Esophagus (tissue), 2 donors: ENCODE results near the gene MYADML2. TPM values are rescaled to one million over a fixed set of nuclear protein-coding genes. Genes with fewer than 3 reads are reported as not detected.

Source experiments
- H3K27ac ChIP-seq, 2 donors: one replicate each; pipeline ENCODE4 v1.5.1; 2013; ENCODE audit warnings: low read depth in 2 of 2, mild to moderate bottlenecking in 2 of 2, inconsistent platforms in 1 of 2, low read length in 1 of 2, moderate library complexity in 1 of 2
- H3K27me3 ChIP-seq, 2 donors: one replicate each; pipeline ENCODE4 v1.6.1; 2013; ENCODE audit warnings: low read length in 2 of 2, control low read depth in 1 of 2, mild to moderate bottlenecking in 1 of 2; ENCODE audit not compliant: insufficient read depth in 2 of 2, control insufficient read depth in 1 of 2
- H3K36me3 ChIP-seq, 2 donors: one replicate each; pipeline ENCODE4 v1.6.1; 2013; ENCODE audit warnings: low read length in 1 of 2; ENCODE audit not compliant: control insufficient read depth in 2 of 2, insufficient read depth in 2 of 2
- H3K4me1 ChIP-seq, 2 donors: one replicate each; pipeline ENCODE4 v1.6.1; 2013; ENCODE audit warnings: low read length in 1 of 2; ENCODE audit not compliant: control insufficient read depth in 2 of 2, insufficient read depth in 2 of 2
- H3K4me3 ChIP-seq, 2 donors: one replicate each; pipeline ENCODE4 v1.5.1; 2013; ENCODE audit warnings: low read length in 2 of 2, mild to moderate bottlenecking in 2 of 2, low read depth in 1 of 2, moderate library complexity in 1 of 2
- H3K9me3 ChIP-seq, 2 donors: one replicate each; pipeline ENCODE4 v1.6.1; 2013; ENCODE audit warnings: mild to moderate bottlenecking in 2 of 2, low read depth in 1 of 2, low read length in 1 of 2, moderate library complexity in 1 of 2; ENCODE audit not compliant: control insufficient read depth in 2 of 2, insufficient read depth in 1 of 2
- WGBS, 2 donors: extraction: QIAGEN DNeasy Blood & Tissue Kit; methylation state at CpG; one replicate each; pipeline ENCODE4 v1.1.7; 2013; 5-methylcytosine and 5-hydroxymethylcytosine counted together
- polyA plus RNA-seq, 2 donors: library from polyadenylated mRNA; stranded (reverse); fragments of 200-250 nt; gene quantifications; one replicate each; pipeline ENCODE4 v1.2.3, GENCODE V29; 2013
- donor health status: healthy with polysubstance abuse.
- donor health status: Bipolar disorder and iron deficiency.

Gene MYADML2
- polyA plus RNA-seq, 2 donors, result not detected

GRCh38 chr17:81906476-81907218 is 40.4 kb downstream of the MYADML2 start:
- no peaks in the 10 kb centered on the region for H3K9me3 ChIP-seq
- peaks cover 10 to 19% of the 10 kb centered on the region in 2 donors for H3K4me1 ChIP-seq
- H3K27me3 ChIP-seq, result no peaks in the 10 kb centered on the region
- H3K36me3 ChIP-seq, result peaks cover 3 to 49% of the 10 kb centered on the region in 2 donors
- H3K27ac ChIP-seq, result no peak overlapping the region
- no peak overlapping the region for H3K4me3 ChIP-seq
- 89% methylated on average over 15 of the region's 15 CpGs for WGBS, 2 donors

GRCh38 chr17:81905993-81906392 is 41.0 kb downstream of the MYADML2 start:
- Histone ChIP-seq H3K27me3 (no peaks in the 10 kb centered on the region), H3K4me1 (peaks cover 10 to 21% of the 10 kb centered on the region in 2 donors), H3K9me3 (no peaks in the 10 kb centered on the region), H3K27ac (no peak overlapping the region), H3K36me3 (peaks cover 3 to 49% of the 10 kb centered on the region in 2 donors), H3K4me3 (no peak overlapping the region)
- WGBS, 2 donors, result 93 to 95% methylated on average over 10 of the region's 10 CpGs

- Histone ChIP-seq H3K4me1 (peaks cover 10 to 20% of the 10 kb centered on the region in 2 donors), H3K4me3 (no peak overlapping the region), H3K27ac (no peak overlapping the region), H3K9me3 (no peaks in the 10 kb centered on the region), H3K36me3 (peaks cover 3 to 50% of the 10 kb centered on the region in 2 donors), H3K27me3 (no peaks in the 10 kb centered on the region)
- WGBS, 2 donors, result 91 to 93% methylated on average over 16 of the region's 16 CpGs
Observed at GRCh38 chr17:81905424-81905875, 41.6 kb downstream of the MYADML2 start.

GRCh38 chr17:81904600-81905423 is 42.2 kb downstream of the MYADML2 start:
- Histone ChIP-seq H3K4me3 (no peak overlapping the region), H3K4me1 (peaks cover 5 to 14% of the 10 kb centered on the region in 2 donors), H3K27me3 (no peaks in the 10 kb centered on the region), H3K27ac (no peak overlapping the region), H3K36me3 (peaks cover 3 to 56% of the 10 kb centered on the region in 2 donors), H3K9me3 (no peaks in the 10 kb centered on the region)
- WGBS, 2 donors, result 89 to 90% methylated on average over 27 to 28 of the region's 28 CpGs

GRCh38 chr17:81903896-81904599 is 43.0 kb downstream of the MYADML2 start:
- WGBS, 2 donors, result 95% methylated on average over 24 of the region's 24 CpGs
- Histone ChIP-seq H3K4me1 (peaks cover 5 to 17% of the 10 kb centered on the region in 2 donors), H3K9me3 (no peaks in the 10 kb centered on the region), H3K36me3 (peaks cover 3 to 59% of the 10 kb centered on the region in 2 donors), H3K27me3 (no peaks in the 10 kb centered on the region), H3K4me3 (no peak overlapping the region), H3K27ac (no peak overlapping the region)

- no peak overlapping the region for H3K27ac ChIP-seq
- no peak overlapping the region for H3K4me3 ChIP-seq
- H3K27me3 ChIP-seq, result no peaks in the 10 kb centered on the region
- WGBS, 2 donors, result 92 to 96% methylated on average over 10 of the region's 10 CpGs
- H3K36me3 ChIP-seq, result peaks cover 3 to 57% of the 10 kb centered on the region in 2 donors
- peaks cover 5 to 20% of the 10 kb centered on the region in 2 donors for H3K4me1 ChIP-seq
- H3K9me3 ChIP-seq, result no peaks in the 10 kb centered on the region
Observed at GRCh38 chr17:81903415-81903831, 43.6 kb downstream of the MYADML2 start.

- Histone ChIP-seq H3K36me3 (peaks cover 3 to 54% of the 10 kb centered on the region in 2 donors), H3K27ac (no peak overlapping the region), H3K4me3 (peak overlapping the region; percentile 29 to 36), H3K4me1 (peaks cover 5 to 20% of the 10 kb centered on the region in 2 donors), H3K27me3 (no peaks in the 10 kb centered on the region), H3K9me3 (no peaks in the 10 kb centered on the region)
- WGBS, 2 donors, result 34 to 39% methylated on average over 43 to 47 of the region's 47 CpGs
Observed at GRCh38 chr17:81902653-81903414, 44.2 kb downstream of the MYADML2 start.

- Histone ChIP-seq H3K36me3 (peaks cover under 1 to 48% of the 10 kb centered on the region in 2 donors), H3K27me3 (no peaks in the 10 kb centered on the region), H3K9me3 (no peaks in the 10 kb centered on the region), H3K27ac (no peak within 1 kb of the TSS), H3K4me1 (peaks cover 5 to 20% of the 10 kb centered on the region in 2 donors), H3K4me3 (peak within 1 kb of the TSS; percentile 29 to 36)
- WGBS, 2 donors, result 1% methylated on average over 33 to 79 of the region's 79 CpGs
Observed at GRCh38 chr17:81902023-81902652, 44.9 kb downstream of the MYADML2 start, which contains the start of gene NPB. Gene NPB (plus strand): TSS chr17:81902238. CDS start chr17:81902278, 40 bp downstream.
